Choroid plexus epithelial cell (primary cell): ENCODE measurements around the gene LAPTM4A.

ENCODE experiments used
- DNase-seq: peaks from one replicate; pipeline ENCODE4 v3.0.0-alpha.2; 2010; ENCODE audit warnings: low read depth
- H3K4me3 ChIP-seq: 2 replicates; pipeline ENCODE4 v1.5.1; 2011; ENCODE audit warnings: low read depth, mild to moderate bottlenecking, control low read depth, low read length, moderate library complexity
- CTCF ChIP-seq: conservative IDR thresholded peaks from 2 replicates; pipeline ENCODE4 v1.5.1; 2011; ENCODE audit warnings: low read depth, mild to moderate bottlenecking, control low read depth, inconsistent platforms, low read length, moderate library complexity

Gene LAPTM4A

DNA sequence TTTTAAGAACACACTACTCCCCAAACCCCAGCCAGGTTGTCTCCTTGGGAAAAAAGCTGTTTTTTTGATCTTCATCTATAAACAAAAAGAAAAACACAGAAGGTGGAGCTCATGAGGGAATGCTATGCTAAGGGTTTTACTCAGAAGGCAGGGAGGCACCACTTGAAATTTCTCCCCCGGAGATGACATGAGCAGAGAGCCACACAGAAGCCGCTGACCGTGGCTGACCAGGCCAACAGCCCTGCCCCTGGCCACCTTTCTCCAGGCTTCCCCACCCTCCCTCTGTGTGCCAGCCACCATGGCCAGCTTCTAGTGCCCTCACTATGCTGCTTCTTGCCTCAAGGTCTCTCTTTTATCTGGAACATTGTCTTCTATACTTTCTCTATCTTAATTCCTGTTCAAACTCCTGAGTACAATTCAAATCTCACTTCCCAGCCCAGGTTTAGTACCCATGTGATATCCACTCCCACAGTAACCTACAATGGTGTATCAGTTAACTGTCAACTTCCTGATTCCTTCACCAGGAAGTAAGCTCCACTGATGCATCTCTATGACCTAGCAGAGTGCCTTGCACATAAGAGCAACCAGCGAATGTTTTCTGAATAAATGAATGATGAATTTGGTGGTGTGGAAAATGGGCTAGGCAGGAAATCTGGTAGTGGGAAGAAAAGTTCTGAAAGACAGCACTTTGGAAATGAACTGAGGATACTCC is 15.3 kb downstream of the LAPTM4A start:
- DNase-seq = no peak
- TF ChIP-seq CTCF = no peak
- no peak overlapping the region for H3K4me3 ChIP-seq

- DNase-seq = no peak
- H3K4me3 ChIP-seq = no peak overlapping the region
- TF ChIP-seq CTCF = no peak
These were observed 16.6 kb downstream of the LAPTM4A start for GRCh38 chr2:20034821-20035220.

DNA sequence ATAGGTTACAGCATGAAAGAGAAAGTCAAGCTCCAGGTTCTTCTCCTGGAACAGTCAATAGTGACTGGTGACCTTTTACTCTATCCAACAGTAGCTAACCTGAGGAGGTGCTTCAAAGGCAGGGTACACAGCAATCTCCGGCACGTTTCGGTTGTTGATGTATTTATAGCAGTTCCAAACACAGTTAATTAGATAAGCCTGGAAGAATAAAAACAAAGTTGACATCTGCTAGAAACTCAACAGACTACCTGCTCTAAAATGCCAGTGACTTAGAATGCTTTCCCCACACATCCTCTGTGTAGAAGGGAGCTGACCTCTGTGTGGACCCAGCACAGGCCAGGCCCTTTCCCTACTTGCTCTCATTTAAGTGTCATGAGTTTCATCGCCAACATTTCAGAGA is 17.2 kb downstream of the LAPTM4A start:
- no peak for DNase-seq
- TF ChIP-seq CTCF = no peak
- H3K4me3 ChIP-seq = no peak overlapping the region

DNA sequence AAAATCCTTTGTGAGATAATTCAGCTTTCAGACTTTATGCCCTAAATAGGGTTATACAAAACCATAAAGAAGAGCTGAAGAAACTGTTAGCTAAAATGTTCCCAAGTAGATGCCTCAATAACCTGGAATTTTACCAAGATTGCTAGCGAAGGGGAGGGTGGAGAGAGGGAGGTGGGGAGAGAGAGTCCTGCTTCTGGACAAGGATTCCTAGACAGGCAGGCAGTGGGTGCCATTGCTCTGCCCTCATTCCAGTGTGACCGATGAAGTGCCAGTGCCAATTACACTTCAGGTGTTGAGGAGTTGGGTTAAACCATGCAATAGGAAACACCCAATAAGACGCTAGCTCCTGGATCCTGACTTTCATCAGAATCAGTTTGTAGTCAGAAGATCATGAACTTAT is 18.1 kb downstream of the LAPTM4A start:
- no peak overlapping the region for H3K4me3 ChIP-seq
- no peak for TF ChIP-seq CTCF
- DNase-seq = no peak

- TF ChIP-seq CTCF = no peak
These were observed 21.2 kb downstream of the LAPTM4A start for GRCh38 chr2:20030224-20030623.

GRCh38 chr2:20027705-20028434 is 23.6 kb downstream of the LAPTM4A start:
- peak; percentile 39 for DNase-seq
- no peak for TF ChIP-seq CTCF

More at GRCh38 chr2:20030224-20030623, 21.2 kb downstream of the LAPTM4A start:
- H3K4me3 ChIP-seq = no peak overlapping the region
- DNase-seq = no peak

More at GRCh38 chr2:20027705-20028434, 23.6 kb downstream of the LAPTM4A start:
- H3K4me3 ChIP-seq = no peak overlapping the region
